HG03575 (cell line): Measurements from ENCODE around the gene PRAME.
"Not testable (repeated sequence)": the region's sequence is repeated elsewhere in the genome, so short reads cannot be mapped to it uniquely, and the experiment has no call there.

ENCODE experiments used
- ATAC-seq: cut with Tn5 transposase; IDR thresholded peaks from one replicate; pipeline ENCODE4 v1.9.1; 2021; ENCODE audit not compliant: unreplicated experiment, insufficient number of reproducible peaks, low FRiP score; ENCODE audit errors: extremely low read depth

Gene PRAME

GRCh38 chr22:22531770-22532546, 27.1 kb downstream of the PRAME start:
- no peak for ATAC-seq

GRCh38 chr22:22528780-22529179, 30.3 kb downstream of the PRAME start:
- no peak for ATAC-seq

GRCh38 chr22:22527312-22527711, 31.8 kb downstream of the PRAME start:
- no peak for ATAC-seq

- ATAC-seq, result no peak
Measured at GRCh38 chr22:22526125-22526912, 32.7 kb downstream of the PRAME start.

- ATAC-seq, result no peak
Measured at GRCh38 chr22:22523494-22523893, 35.6 kb downstream of the PRAME start.

- ATAC-seq, result no peak
Measured at GRCh38 chr22:22521631-22522030, 37.4 kb downstream of the PRAME start.

- ATAC-seq, result no peak
Measured at GRCh38 chr22:22520667-22521602, 38.1 kb downstream of the PRAME start.

- ATAC-seq, result no peak
Measured at GRCh38 chr22:22520020-22520656, 38.9 kb downstream of the PRAME start, which contains the start of gene ZNF280A. TSS of gene ZNF280A (minus strand) at chr22:22520270. CDS start at chr22:22515630, 4,640 bp downstream.

- ATAC-seq, result no peak
Measured at GRCh38 chr22:22519591-22519990, 39.5 kb downstream of the PRAME start.

- no peak for ATAC-seq
Measured at GRCh38 chr22:22516992-22517391, 42.1 kb downstream of the PRAME start.

GRCh38 chr22:22515890-22516289, 43.2 kb downstream of the PRAME start:
- ATAC-seq, result no peak

- not testable (repeated sequence) for ATAC-seq
Measured at GRCh38 chr22:22514431-22514830, 44.6 kb downstream of the PRAME start.

GRCh38 chr22:22513619-22514018, 45.4 kb downstream of the PRAME start:
- ATAC-seq, result no peak

GRCh38 chr22:22512951-22513350, 46.1 kb downstream of the PRAME start:
- no peak for ATAC-seq

GRCh38 chr22:22510833-22511232, 48.2 kb downstream of the PRAME start:
- not testable (repeated sequence) for ATAC-seq

GRCh38 chr22:22509912-22510311, 49.2 kb downstream of the PRAME start:
- not testable (repeated sequence) for ATAC-seq

- no peak for ATAC-seq
Measured at GRCh38 chr22:22508274-22509176, 50.5 kb downstream of the PRAME start, which contains the start of gene ZNF280B. TSS of gene ZNF280B (minus strand) at chr22:22508742. CDS start at chr22:22489398, 19,344 bp downstream.
